Kidney (tissue), 14 donors: ENCODE measurements around the gene CGNL1. TPM values are rescaled to one million over a fixed set of nuclear protein-coding genes. Genes with fewer than 3 reads are reported as not detected.
A peak's percentile ranks its signal among the peaks of the same experiment; 100 is the strongest.

Source experiments
- DNase-seq, 5 donors: peaks; one replicate each; pipeline ENCODE4 v3.0.0-alpha.2; 2013 to 2020
- FAIRE-seq: peaks from 2 replicates; lab custom pipeline; 2012; peaks lifted over from hg19 to GRCh38; lab: Jason Lieb, UNC
- H3K27ac ChIP-seq, 2 donors: one replicate each; pipeline ENCODE4 v1.7.0; 2013; ENCODE audit warnings: low read depth in 2 of 2, low read length in 2 of 2, inconsistent platforms in 1 of 2
- H3K27me3 ChIP-seq: one replicate; pipeline ENCODE4 v1.7.1; 2013; ENCODE audit warnings: low read length, inconsistent platforms; ENCODE audit not compliant: control insufficient read depth, insufficient read depth
- H3K36me3 ChIP-seq, 3 donors: one replicate each; pipeline versions ENCODE4 v1.7.0 to v1.7.1; 2013; ENCODE audit warnings: low read length in 3 of 3, control low read depth in 1 of 3, inconsistent platforms in 1 of 3; ENCODE audit not compliant: insufficient read depth in 3 of 3, control insufficient read depth in 2 of 3
- H3K4me1 ChIP-seq, 3 donors: one replicate each; pipeline versions ENCODE4 v1.7.0 to v1.7.1; 2013; ENCODE audit warnings: low read length in 3 of 3, inconsistent platforms in 1 of 3, low read depth in 1 of 3; ENCODE audit not compliant: control insufficient read depth in 2 of 3, insufficient read depth in 2 of 3
- H3K4me3 ChIP-seq, 3 donors: one replicate each; pipeline versions ENCODE4 v1.7.0 to v1.8.1; 2013; ENCODE audit warnings: low read length in 3 of 3, control low read depth in 1 of 3, inconsistent platforms in 1 of 3
- H3K9ac ChIP-seq, 3 donors: one replicate each; pipeline versions ENCODE4 v1.7.0 to v1.7.1; 2013; ENCODE audit warnings: low read length in 3 of 3, control low read depth in 1 of 3, inconsistent platforms in 1 of 3
- H3K9me3 ChIP-seq, 3 donors: one replicate each; pipeline versions ENCODE4 v1.7.0 to v1.7.1; 2013; ENCODE audit warnings: low read length in 3 of 3, control low read depth in 1 of 3, inconsistent platforms in 1 of 3; ENCODE audit not compliant: control insufficient read depth in 2 of 3, insufficient read depth in 1 of 3
- intact Hi-C: fragments of 100-400 bp; cut with DNase I; formaldehyde crosslinking; loops from one replicate; pipeline ENCODE4 v1.11.1; 2022
- polyA plus RNA-seq: library from polyadenylated mRNA; stranded (reverse); fragments of 350-450 nt; fragmentation: Illumina TruSeq; extraction: RNeasy Lipid Tissue Mini Kit (QIAGEN cat#74804); gene quantifications from one replicate; pipeline ENCODE4 v1.2.3, GENCODE V29; 2014; ENCODE audit warnings: low read depth, low replicate concordance; ENCODE audit not compliant: insufficient read depth
- total RNA-seq: library from RNA; stranded (reverse); fragmentation: NEBNext Ultra II Directional; extraction: Animal tissue kit (Norgen Biotek cat#: 25700); gene quantifications from one replicate; pipeline ENCODE4 v1.2.1, GENCODE V29; 2021
- TF ChIP-seq, protein P1 (sequence below): IDR thresholded peaks from 3 replicates; pipeline ENCODE4 v1.5.1; 2012; ENCODE audit warnings: mild to moderate bottlenecking, moderate library complexity, borderline replicate concordance; ENCODE audit not compliant: insufficient read depth; ENCODE audit errors: extremely low read depth
- donor health status: control.
- donor health status: control.
- donor health status: control.
- donor health status: control.
- donor health status: control.
- donor health status: DM: yes; HTN: yes; CAD: no.
- donor health status: Normal renal cell carcinoma (clear cell type).

The CGNL1 gene
- total and polyA plus RNA-seq, 2 donors from 2014 or later = 62.0 to 81.5 TPM

DNA sequence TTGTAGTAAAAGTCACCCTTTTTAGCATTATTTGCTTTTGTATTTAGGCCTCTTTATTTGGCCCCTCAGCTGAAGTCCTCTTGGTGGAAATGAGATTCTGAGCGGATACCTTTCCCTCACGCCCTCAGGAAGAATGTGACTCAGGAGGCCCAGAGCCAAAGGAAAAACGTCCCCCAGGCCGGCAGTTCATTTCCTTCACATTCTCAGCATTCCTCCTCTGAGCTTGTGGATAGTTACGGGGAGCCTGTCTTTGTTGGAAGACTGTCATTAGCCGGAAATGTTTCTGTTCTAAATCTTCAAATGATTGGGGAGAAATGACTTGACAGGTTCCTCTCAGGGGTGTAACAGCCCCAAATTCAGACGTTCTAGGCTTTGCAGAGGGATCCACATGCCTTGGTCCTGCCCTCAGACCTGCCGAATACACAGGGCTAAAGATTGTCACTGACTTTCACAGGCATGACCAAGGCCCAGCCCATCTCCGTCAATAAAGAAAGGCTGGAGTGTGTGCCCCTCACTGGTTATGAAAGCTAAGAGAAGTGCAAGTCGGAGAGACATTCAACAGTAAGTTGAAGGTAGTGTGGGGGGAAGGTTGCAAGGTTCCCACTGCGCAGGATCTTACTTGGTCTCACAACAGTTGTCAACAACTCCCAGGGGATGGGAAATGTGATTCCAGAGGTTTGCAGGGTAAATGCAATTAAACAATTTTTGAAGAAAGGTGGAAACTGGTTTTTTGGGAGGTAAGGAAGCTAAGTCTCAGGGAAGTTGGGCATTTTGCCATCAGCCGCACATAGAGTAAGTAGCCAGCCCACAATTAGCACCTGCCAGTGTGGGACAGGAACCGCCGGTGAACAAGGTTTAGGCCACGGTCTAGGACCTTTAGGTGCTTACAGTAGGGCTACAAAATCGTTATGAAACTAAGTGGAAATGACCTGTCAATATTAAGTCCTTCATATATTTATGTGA, 175.7 kb downstream of the CGNL1 start:
- peak overlapping the region in 1 of 3 donors; percentile 69 for H3K9ac ChIP-seq
- H3K36me3 ChIP-seq = peaks cover 0 to 34% (median 16%) of the 10 kb centered on the region in 3 donors
- TF ChIP-seq, protein P1, sequence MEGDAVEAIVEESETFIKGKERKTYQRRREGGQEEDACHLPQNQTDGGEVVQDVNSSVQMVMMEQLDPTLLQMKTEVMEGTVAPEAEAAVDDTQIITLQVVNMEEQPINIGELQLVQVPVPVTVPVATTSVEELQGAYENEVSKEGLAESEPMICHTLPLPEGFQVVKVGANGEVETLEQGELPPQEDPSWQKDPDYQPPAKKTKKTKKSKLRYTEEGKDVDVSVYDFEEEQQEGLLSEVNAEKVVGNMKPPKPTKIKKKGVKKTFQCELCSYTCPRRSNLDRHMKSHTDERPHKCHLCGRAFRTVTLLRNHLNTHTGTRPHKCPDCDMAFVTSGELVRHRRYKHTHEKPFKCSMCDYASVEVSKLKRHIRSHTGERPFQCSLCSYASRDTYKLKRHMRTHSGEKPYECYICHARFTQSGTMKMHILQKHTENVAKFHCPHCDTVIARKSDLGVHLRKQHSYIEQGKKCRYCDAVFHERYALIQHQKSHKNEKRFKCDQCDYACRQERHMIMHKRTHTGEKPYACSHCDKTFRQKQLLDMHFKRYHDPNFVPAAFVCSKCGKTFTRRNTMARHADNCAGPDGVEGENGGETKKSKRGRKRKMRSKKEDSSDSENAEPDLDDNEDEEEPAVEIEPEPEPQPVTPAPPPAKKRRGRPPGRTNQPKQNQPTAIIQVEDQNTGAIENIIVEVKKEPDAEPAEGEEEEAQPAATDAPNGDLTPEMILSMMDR = no peak
- peaks cover 4 to 61% (median 59%) of the 10 kb centered on the region in 3 donors for H3K4me1 ChIP-seq
- H3K9me3 ChIP-seq = no peaks in the 10 kb centered on the region
- DNase-seq = peak in 4 of 5 donors; percentile 73 to 91 (median 76)
- no peak overlapping the region for H3K4me3 ChIP-seq
- no peaks in the 10 kb centered on the region for H3K27me3 ChIP-seq
- H3K27ac ChIP-seq = peak overlapping the region; percentile 90 to 95
- no peak for FAIRE-seq
- intact Hi-C loops = no loop called here

DNA sequence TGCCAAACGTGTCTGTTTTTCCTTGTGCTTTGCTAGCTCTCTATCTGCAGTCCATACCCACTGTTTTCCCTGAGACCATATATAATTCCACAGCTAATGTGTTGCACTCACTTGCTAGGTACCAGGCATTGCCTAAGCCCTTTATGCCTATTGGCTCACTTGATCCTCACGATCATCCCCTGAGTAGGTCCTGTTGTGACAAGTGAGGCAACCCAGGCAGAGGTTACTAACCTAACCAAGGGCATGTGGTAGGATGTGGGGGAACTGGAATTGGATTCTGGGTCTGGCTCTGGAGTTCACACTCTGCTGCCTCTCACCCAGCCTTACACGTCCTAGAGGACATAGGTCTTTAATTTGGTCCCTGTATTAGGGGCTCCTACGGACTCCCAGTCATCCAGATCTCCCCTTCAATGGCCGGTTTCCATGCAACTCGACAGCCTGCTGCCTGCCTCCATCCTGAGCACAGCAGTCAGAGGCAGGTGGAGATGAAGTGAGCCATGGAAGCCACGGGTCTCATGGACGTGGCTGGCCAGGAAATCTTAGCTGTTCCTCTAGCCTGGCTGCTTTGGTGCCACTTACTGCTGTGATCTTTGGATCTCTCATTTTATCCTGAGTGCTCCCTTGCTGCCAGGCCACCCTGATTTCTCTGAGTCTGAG, 176.5 kb downstream of the CGNL1 start:
- H3K4me3 ChIP-seq = no peak overlapping the region
- H3K9me3 ChIP-seq = no peaks in the 10 kb centered on the region
- H3K36me3 ChIP-seq = peaks cover 0 to 26% (median 12%) of the 10 kb centered on the region in 3 donors
- TF ChIP-seq, protein P1 = no peak
- DNase-seq (no peak), FAIRE-seq (no peak)
- intact Hi-C loops = no loop called here
- peak overlapping the region; percentile 90 to 95 for H3K27ac ChIP-seq
- peak overlapping the region in 1 of 3 donors; percentile 69 for H3K9ac ChIP-seq
- peaks cover 4 to 61% (median 59%) of the 10 kb centered on the region in 3 donors for H3K4me1 ChIP-seq
- H3K27me3 ChIP-seq = no peaks in the 10 kb centered on the region

DNA sequence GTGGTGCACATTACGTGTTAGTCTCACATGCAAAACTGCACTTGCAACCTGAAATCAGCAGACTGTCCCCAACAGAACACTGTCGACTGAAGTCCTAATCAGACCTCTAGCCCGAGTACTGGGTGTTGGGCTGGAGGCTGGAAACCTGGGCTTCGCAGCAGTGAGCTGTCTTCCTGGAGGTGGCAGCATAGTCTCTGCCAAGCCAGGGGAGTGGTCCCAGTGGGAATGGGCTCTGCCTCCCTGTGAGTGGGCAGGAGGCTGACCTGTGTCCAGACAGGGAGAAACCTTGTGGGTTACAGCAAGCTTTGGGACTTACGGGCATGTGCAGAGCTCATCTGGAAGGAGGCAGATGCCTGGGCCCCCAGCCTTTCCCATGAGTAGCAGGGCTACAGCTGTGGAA, 177.2 kb downstream of the CGNL1 start:
- no peak for FAIRE-seq
- peaks cover 4 to 59% (median 57%) of the 10 kb centered on the region in 3 donors for H3K4me1 ChIP-seq
- H3K27ac ChIP-seq = peak overlapping the region; percentile 90 to 95

More for the DNA sequence above, 177.2 kb downstream of the CGNL1 start:
- Histone ChIP-seq H3K9me3 (no peaks in the 10 kb centered on the region), H3K4me3 (no peak overlapping the region), H3K9ac (peak overlapping the region in 1 of 3 donors; percentile 30), H3K27me3 (no peaks in the 10 kb centered on the region), H3K36me3 (peaks cover 0 to 20% (median 12%) of the 10 kb centered on the region in 3 donors)
- intact Hi-C loops = no loop called here
- DNase-seq = no peak
- TF ChIP-seq, protein P1 = no peak
